Hematopoietic multipotent progenitor cell treated with erythropoietin and hydrocortisone succinate and interleukin-3 and kit ligand, for 4 days (in vitro differentiated cells): Measurements from ENCODE around the gene SNX19.
"Not testable (repeated sequence)": the region's sequence is repeated elsewhere in the genome, so short reads cannot be mapped to it uniquely, and the experiment has no call there.

Experiments
- DNase-seq: peaks from one replicate; pipeline ENCODE4 v3.0.0-alpha.2; 2015

The SNX19 gene

DNA sequence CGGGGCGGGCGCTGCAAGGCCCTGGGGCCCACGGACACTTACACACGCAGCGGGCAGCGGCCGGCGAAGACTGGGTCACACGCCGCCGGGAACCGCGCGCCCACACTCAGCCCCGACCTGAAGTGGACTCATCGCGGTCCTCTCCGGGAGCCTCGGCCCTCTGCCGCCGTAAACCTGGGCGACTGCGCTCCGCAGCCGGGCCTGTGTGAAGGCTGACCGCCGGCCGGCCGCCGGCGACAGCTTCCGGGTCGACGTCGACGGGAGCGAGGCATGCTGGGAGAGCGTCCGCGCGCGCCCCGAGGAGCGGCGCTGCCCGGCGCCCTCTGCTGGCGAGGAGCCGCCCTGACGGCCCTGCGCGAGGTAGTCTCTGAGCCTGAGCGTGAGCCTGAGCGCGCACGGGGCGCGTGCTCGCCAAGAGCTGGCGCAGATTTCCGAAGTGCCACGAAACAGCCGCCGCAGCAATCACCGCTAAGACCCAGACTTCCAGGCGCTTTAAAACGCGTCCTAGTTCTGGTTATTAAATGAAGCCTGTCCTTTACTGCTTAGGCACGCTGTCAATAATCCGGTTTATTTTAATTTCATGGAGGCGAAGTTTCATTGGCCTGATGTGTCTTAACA is at the start of gene SNX19:
SNX19 (minus strand) TSS at position 242 of the 618 bp plus-strand sequence. CDS start 540 bp downstream, outside the sequence.
- peak; percentile 94 for DNase-seq

- DNase-seq, result no peak
Observed at GRCh38 chr11:130964058-130964792, 47.9 kb upstream of the SNX19 start.

DNA sequence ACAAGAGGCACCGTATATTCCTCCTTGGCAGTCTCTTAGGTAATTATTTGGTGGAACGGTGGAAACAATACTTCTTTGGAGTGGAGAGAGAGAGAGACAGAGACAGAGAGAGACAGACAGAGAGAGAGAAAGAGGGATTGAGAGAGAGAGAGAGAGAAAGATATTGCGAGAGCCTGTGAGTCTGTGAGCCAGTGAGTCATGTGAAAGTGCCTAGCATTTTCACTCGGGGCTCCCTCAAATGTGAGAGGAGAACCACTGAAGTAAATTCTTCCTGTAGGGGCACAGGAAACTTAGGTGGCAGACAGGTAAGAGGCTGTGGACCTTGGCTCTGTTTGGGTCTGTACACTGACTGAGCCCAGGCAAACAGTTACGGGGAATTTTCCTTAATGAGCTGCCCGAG is 31.6 kb upstream of the SNX19 start:
- DNase-seq, result no peak

- no peak for DNase-seq
Observed at GRCh38 chr11:130947481-130947880, 31.2 kb upstream of the SNX19 start.

DNA sequence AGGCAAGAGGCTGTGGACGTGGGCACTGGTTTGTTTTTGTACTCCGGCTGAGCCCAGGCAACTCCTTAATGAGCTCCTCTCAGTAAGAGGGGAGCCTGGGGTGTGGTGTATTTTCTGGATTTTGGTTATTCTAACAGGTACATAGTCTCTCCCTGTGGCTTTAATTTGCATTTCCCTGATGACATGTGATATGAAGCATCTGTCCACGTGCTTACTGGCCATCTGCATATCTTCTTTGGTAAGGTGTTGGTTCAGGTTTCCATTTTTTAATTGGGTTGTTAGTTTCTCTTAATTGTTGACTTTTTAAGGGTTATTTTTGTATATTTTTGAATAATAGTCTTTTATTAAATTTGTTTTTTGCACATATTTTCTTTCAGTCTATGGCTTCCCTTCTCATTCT is 30.8 kb upstream of the SNX19 start:
- DNase-seq, result no peak

DNA sequence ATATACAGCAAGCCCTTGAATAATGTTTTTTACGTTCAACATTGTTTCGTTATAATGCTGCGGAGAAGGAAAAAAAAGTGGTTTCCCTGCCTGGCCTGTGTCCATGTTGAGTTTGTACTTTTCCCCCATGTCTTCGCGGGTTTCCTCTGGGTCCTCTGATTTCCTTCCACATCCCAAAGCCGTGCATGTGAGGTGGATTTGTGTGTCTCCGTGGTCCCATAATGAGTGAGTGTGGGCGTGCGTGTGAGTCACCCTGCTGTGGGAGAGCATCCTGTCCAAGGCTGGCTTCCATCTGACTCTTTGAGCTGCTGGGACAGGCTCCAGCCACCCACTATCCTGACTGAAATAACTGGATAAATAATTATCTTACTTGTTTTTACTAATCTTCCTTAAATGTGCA is 29.6 kb upstream of the SNX19 start:
- no peak for DNase-seq

DNA sequence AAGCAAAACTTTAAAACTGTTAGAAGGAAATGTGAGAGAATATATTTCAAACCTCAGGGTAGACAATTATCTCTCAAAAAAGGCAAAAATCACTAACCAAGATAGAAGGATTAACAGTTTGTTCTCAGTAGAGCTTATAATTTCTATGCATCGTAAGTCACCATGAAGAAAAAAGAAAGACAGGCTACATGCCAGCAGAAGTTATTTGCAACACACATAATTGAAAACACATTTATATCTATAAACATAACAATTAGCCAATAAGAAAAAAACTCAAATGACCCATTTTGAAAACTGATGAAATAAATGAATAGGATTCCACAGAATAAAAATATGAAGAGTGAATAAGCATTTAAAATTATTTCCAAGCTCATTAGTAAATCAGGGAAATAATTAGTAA is 24.4 kb upstream of the SNX19 start:
- no peak for DNase-seq

- DNase-seq, result no peak
Observed at GRCh38 chr11:130937051-130937450, 20.8 kb upstream of the SNX19 start.

DNA sequence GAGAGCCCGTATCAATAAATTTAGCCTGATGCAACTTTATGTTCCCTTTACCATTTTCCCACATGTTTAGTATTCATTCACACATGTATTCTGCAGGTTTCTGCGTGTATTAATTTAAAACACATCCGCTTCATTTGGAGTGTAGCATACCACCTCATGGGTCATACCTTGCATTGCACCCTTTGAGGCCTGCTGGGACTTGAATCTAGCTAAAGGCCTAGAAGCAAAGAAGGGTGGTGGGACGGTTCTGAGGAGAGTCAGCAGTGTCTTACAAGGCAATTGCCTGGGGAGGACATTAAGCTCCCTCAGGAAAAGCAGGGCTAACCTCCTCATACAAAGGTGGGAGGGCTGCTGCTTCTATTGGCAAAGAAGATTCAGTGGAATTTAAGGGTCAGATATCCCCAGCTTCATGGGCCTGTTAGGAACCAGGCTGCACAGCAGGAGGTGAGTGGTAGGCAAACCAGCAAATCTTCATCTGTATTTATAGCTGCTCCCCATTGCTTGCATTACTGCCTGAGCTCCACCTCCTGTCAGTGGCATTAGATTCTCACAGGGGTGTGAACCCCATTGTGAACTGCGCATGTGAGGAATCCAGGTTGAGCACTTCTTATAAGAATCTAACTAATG is 15.9 kb upstream of the SNX19 start:
- DNase-seq, result no peak

- no peak for DNase-seq
Observed at GRCh38 chr11:130924750-130925149, 8.5 kb upstream of the SNX19 start.

DNA sequence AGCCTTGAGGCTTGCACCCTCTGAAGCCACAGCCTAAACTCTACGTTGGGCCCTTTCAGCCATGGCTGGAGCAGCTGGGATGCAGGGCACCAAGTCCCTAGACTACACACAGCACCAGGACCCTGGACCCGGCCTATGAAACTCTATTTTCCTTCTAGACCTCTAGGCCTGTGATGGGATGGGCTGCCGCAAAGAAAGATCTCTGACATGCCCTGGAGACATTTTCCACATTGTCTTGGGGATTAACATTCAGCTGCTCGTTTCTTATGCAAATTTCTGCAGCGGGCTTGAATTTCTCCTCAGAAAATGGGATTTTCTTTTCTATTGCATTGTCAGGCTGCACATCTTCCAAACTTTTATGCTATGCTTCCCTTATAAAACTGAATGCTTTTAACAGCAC is 4.3 kb upstream of the SNX19 start:
- DNase-seq, result not testable (repeated sequence)

- DNase-seq, result no peak
Observed at GRCh38 chr11:130918081-130918480, 1.8 kb upstream of the SNX19 start.

- no peak for DNase-seq
Observed at GRCh38 chr11:130916910-130917309, 631 bp upstream of the SNX19 start.

- no peak for DNase-seq
Observed at GRCh38 chr11:130915603-130916237, 559 bp downstream of the SNX19 start.

- peak; percentile 8 for DNase-seq
Observed at GRCh38 chr11:130913268-130913667, 3.0 kb downstream of the SNX19 start.

GRCh38 chr11:130912552-130912951 is 3.7 kb downstream of the SNX19 start:
- DNase-seq, result no peak

GRCh38 chr11:130911306-130911705 is 5.0 kb downstream of the SNX19 start:
- no peak for DNase-seq

GRCh38 chr11:130909650-130910049 is 6.6 kb downstream of the SNX19 start:
- DNase-seq, result no peak

GRCh38 chr11:130908770-130909625 is 7.3 kb downstream of the SNX19 start:
- DNase-seq, result no peak

DNA sequence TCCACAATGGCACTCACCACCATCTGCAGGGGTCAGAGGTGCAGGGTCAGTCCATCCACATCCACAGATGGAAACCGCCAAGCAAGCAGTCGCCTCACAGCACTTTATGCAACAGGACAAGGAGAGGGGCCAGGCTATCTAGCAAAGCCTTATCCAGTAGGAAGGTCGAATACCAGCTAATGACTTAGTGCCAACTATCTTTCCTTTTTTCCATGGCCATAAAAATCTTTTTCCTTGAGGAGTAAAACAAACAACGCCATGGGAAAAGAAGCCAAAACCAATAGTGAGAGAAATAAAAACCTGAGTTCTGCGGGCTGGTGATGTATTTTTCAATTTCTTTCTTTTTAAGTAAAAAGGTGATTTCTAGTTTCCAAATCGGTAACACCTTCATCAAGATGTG is 8.2 kb downstream of the SNX19 start:
- no peak for DNase-seq

- DNase-seq, result no peak
Observed at GRCh38 chr11:130907229-130907628, 9.1 kb downstream of the SNX19 start.

- no peak for DNase-seq
Observed at GRCh38 chr11:130906616-130907015, 9.7 kb downstream of the SNX19 start.

GRCh38 chr11:130905512-130905911 is 10.8 kb downstream of the SNX19 start:
- DNase-seq, result no peak
